Pancreas (tissue), 10 donors: Measurements from ENCODE around the gene DHFR2. TPM values are rescaled to one million over a fixed set of nuclear protein-coding genes. Genes with fewer than 3 reads are reported as not detected.
A peak's percentile ranks its signal among the peaks of the same experiment; 100 is the strongest.

Experiments
- ATAC-seq, 4 donors: fragments of 200-7000 bp; cut with Tn5 transposase; one replicate each; pipeline versions ENCODE4 v1.8.0 to v1.9.1; 2020; ENCODE audit warnings: mild to moderate bottlenecking in 4 of 4, moderate library complexity in 4 of 4
- DNase-seq, 6 donors: peaks; one replicate each; pipeline ENCODE4 v3.0.0-alpha.2; 2020
- FAIRE-seq: peaks from 2 replicates; lab custom pipeline; 2012; peaks lifted over from hg19 to GRCh38; lab: Jason Lieb, UNC
- H3K27ac ChIP-seq, 4 donors: fragments of 200-600 bp; sonication (generic); 1 replicate in 3 of 4; 2 replicates in 1 of 4; pipeline versions ENCODE4 v1.5.0 to v1.8.0; 2020
- H3K27me3 ChIP-seq, 4 donors: fragments of 200-600 bp; one replicate each; pipeline ENCODE4 v1.8.0; 2021
- H3K36me3 ChIP-seq, 3 donors: fragments of 200-600 bp; sonication (generic) in 1 of 3; one replicate each; pipeline versions ENCODE4 v1.5.0 to v1.8.0; 2020 to 2021
- H3K4me1 ChIP-seq, 3 donors: fragments of 200-600 bp; one replicate each; pipeline ENCODE4 v1.8.0; 2021
- H3K4me3 ChIP-seq, 4 donors: fragments of 200-600 bp; sonication (generic) in 2 of 4; one replicate each; pipeline versions ENCODE4 v1.5.0 to v1.8.0; 2020 to 2021
- H3K9me3 ChIP-seq, 4 donors: fragments of 200-600 bp; one replicate each; pipeline ENCODE4 v1.8.0; 2021
- WGBS, 2 donors: extraction: QIAGEN DNeasy Blood & Tissue Kit; methylation state at CpG; one replicate each; pipeline ENCODE4 v1.1.7; 2013; 5-methylcytosine and 5-hydroxymethylcytosine counted together
- intact Hi-C, 3 donors: fragments of 100-400 bp; cut with DNase I; formaldehyde crosslinking; loops; one replicate each; pipeline versions ENCODE4 v1.11.1 to v1.14.2; 2022
- polyA plus RNA-seq, 2 donors: library from polyadenylated mRNA; stranded (reverse); fragments of 200-250 nt; gene quantifications; one replicate each; pipeline ENCODE4 v1.2.3, GENCODE V29; 2013
- total RNA-seq, 6 donors: library from RNA; stranded (reverse); fragmentation: NEBNext Ultra II Directional in 4 of 6; extraction: Animal tissue kit (Norgen Biotek cat#: 25700) in 4 of 6; gene quantifications; one replicate each; pipeline versions ENCODE4 v1.2.1 to v1.2.4, GENCODE V29; 2021 to 2023
- TF ChIP-seq, protein P1 (sequence below), 4 donors: fragments of 200-600 bp; sonication (generic) in 3 of 4; IDR thresholded peaks; one replicate each; pipeline versions ENCODE4 v1.5.0 to v1.8.0; 2021; ENCODE audit warnings: antibody characterized with exemption in 4 of 4
- donor health status: healthy with polysubstance abuse.
- donor health status: DM: no; HTN: no; CAD: no; lungs with moderate emphysema.
- donor health status: DM: no; HTN: no; CAD: no.
- donor health status: control.
- donor health status: control.
- donor health status: Bipolar disorder and iron deficiency.
- donor health status: DM: yes; HTN: yes; CAD: no.
- donor health status: DM: no; HTN: no; CAD: no.
- donor health status: DM: no; HTN: no; CAD: no.
- donor health status: DM: yes; HTN: yes; CAD: no.

DHFR2 gene
- total and polyA plus RNA-seq, 8 donors: 1.9 to 5.0 (median 3.7) TPM

- FAIRE-seq (no peak), ATAC-seq (no peak), DNase-seq (no peak)
- intact Hi-C loops: loop anchor here in 2 of 3 donors (10.0 kb wide), 2 partner anchors 52 to 62 kb away; no protein-coding TSS in a partner anchor
- Histone ChIP-seq H3K9me3 (no peaks in the 10 kb centered on the region), H3K4me1 (peaks cover 5 to 27% (median 22%) of the 10 kb centered on the region in 3 donors), H3K27ac (no peak overlapping the region), H3K27me3 (no peaks in the 10 kb centered on the region), H3K36me3 (no peaks in the 10 kb centered on the region), H3K4me3 (no peak overlapping the region)
- TF ChIP-seq, protein P1, sequence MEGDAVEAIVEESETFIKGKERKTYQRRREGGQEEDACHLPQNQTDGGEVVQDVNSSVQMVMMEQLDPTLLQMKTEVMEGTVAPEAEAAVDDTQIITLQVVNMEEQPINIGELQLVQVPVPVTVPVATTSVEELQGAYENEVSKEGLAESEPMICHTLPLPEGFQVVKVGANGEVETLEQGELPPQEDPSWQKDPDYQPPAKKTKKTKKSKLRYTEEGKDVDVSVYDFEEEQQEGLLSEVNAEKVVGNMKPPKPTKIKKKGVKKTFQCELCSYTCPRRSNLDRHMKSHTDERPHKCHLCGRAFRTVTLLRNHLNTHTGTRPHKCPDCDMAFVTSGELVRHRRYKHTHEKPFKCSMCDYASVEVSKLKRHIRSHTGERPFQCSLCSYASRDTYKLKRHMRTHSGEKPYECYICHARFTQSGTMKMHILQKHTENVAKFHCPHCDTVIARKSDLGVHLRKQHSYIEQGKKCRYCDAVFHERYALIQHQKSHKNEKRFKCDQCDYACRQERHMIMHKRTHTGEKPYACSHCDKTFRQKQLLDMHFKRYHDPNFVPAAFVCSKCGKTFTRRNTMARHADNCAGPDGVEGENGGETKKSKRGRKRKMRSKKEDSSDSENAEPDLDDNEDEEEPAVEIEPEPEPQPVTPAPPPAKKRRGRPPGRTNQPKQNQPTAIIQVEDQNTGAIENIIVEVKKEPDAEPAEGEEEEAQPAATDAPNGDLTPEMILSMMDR (IDR thresholded peaks at IDR 0.05): no peak
- 66 to 68% methylated on average over 6 of the region's 6 CpGs for WGBS, 2 donors
Observed at GRCh38 chr3:94066506-94067500, 4.1 kb upstream of the DHFR2 start.

GRCh38 chr3:94065819-94066480, 3.2 kb upstream of the DHFR2 start:
- intact Hi-C loops: loop anchor here in 2 of 3 donors (10.0 kb wide), 2 partner anchors 51 to 61 kb away; no protein-coding TSS in a partner anchor
- Histone ChIP-seq H3K9me3 (no peaks in the 10 kb centered on the region), H3K27ac (no peak overlapping the region), H3K4me3 (no peak overlapping the region), H3K36me3 (no peaks in the 10 kb centered on the region), H3K4me1 (peaks cover 5 to 27% (median 22%) of the 10 kb centered on the region in 3 donors), H3K27me3 (no peaks in the 10 kb centered on the region)
- ATAC-seq (no peak), FAIRE-seq (no peak), DNase-seq (no peak)
- whole genome bisulfite sequencing, 2 donors: 86 to 100% methylated on average over 1 of the region's 1 CpG
- TF ChIP-seq, protein P1 (IDR thresholded peaks at IDR 0.05): no peak

DNA sequence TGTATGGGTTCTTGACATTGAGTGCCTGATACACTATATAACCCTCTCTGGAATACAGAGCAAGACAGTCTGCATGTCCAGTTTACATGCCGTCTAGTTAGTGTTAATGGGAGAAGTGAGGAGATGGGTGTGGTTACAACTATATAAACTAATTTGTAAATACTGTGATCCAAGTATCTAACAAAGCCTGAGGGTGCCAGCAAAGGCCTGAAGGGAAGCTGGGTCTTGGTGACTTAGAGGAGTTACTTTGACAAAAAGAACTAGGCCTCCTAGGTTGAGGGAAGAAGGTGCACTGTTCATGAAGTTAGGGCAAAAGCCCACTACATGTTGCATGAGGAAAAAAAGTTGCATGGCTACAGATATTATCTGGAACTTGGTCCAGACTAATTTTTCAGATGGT, 2.4 kb upstream of the DHFR2 start:
- 39 to 64% methylated on average over 1 of the region's 1 CpG for WGBS, 2 donors
- no peak for DNase-seq
- FAIRE-seq: no peak
- no peaks in the 10 kb centered on the region for H3K9me3 ChIP-seq
- intact Hi-C loops: loop anchor here in 2 of 3 donors (10.0 kb wide), 2 partner anchors 50 to 60 kb away; no protein-coding TSS in a partner anchor
- TF ChIP-seq, protein P1 (IDR thresholded peaks at IDR 0.05): no peak
- no peaks in the 10 kb centered on the region for H3K36me3 ChIP-seq
- peaks cover 5 to 27% (median 22%) of the 10 kb centered on the region in 3 donors for H3K4me1 ChIP-seq
- ATAC-seq: no peak
- H3K4me3 ChIP-seq: no peak overlapping the region
- H3K27me3 ChIP-seq: no peaks in the 10 kb centered on the region
- H3K27ac ChIP-seq: no peak overlapping the region

- no peaks in the 10 kb centered on the region for H3K9me3 ChIP-seq
- DNase-seq (no peak), ATAC-seq (no peak), FAIRE-seq (no peak)
- TF ChIP-seq, protein P1 (IDR thresholded peaks at IDR 0.05): no peak
- no peaks in the 10 kb centered on the region for H3K27me3 ChIP-seq
- no peaks in the 10 kb centered on the region for H3K36me3 ChIP-seq
- H3K27ac ChIP-seq: no peak overlapping the region
- peak overlapping the region in 2 of 4 donors; percentile 58 to 74 for H3K4me3 ChIP-seq
- intact Hi-C loops: loop anchor here in 2 of 3 donors (10.0 kb wide), 2 partner anchors 50 to 60 kb away; no protein-coding TSS in a partner anchor
- WGBS, 2 donors: 71 to 75% methylated on average over 6 of the region's 6 CpGs
- H3K4me1 ChIP-seq: peaks cover 5 to 27% (median 22%) of the 10 kb centered on the region in 3 donors
Observed at GRCh38 chr3:94064243-94064860, 1.6 kb upstream of the DHFR2 start.
